Kidney capillary endothelial cell (primary cell): ENCODE measurements around the gene SF3B2.
A peak's percentile ranks its signal among the peaks of the same experiment; 100 is the strongest.
"Not testable (repeated sequence)": the region's sequence is repeated elsewhere in the genome, so short reads cannot be mapped to it uniquely, and the experiment has no call there.

Experiments
- DNase-seq: peaks from one replicate; pipeline ENCODE4 v3.0.0-alpha.2; 2018; ENCODE audit warnings: low spot score

SF3B2 gene

GRCh38 chr11:66111158-66111557, 59.0 kb downstream of the SF3B2 start:
- DNase-seq = no peak

GRCh38 chr11:66112041-66112491, 59.9 kb downstream of the SF3B2 start:
- DNase-seq = no peak

- peak; percentile 78 for DNase-seq
These were observed 60.7 kb downstream of the SF3B2 start for GRCh38 chr11:66112601-66113499.

DNA sequence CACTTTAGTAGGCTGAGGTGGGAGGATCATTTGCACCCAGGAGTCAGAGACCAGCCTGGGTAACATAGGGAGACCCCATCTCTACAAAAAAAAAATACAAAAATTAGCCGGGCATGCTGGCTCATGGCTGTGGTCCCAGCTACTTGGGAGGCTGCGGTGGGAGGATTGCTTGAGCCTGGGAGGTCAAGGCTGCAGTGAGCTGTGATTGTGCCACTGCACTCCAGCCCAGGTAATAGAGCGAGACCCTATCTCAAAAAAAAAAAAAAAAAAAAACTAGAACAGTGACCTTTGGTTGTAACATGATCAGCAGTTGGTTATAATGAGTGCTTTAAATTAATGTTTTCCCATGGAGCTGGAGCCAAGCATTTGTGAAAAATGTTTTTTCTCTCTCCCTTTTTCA, 62.8 kb downstream of the SF3B2 start:
- DNase-seq = not testable (repeated sequence)

GRCh38 chr11:66115638-66116301, 63.6 kb downstream of the SF3B2 start:
- no peak for DNase-seq

DNA sequence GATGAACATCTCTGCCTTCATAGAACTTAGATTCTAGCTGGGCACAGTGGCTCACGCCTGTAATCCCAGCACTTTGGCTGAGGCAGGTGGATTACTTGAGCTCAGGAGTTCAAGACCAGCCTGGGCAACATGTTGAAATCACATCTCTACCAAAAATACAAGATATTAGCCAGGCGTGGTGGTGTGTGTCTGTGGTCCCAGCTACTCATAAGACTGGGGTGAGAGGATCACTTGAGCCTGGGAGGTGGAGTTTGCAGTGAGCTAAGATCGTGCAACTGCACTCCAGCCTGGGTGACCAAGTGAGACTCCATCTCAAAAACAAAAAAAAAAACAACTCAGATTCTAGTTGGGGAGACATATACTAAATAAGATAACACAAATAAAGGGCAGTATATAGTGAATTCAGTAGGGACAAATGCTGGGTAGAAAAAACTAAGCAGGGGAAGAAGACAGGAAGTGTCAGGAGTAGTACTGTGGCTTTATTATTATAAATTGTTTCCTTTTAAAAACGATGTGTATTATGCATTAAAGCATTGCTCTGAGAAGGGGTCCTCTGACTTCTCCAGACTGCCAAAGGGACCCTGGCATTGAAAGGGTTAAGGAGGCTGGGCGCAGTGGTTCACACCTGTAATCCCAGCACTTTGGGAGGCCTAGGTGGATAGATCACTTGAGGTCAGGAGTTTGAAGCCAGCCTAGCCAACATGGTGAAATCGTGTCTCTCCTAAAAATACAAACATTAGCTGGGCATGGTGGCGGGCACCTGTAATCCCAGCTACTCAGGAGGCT, 64.6 kb downstream of the SF3B2 start:
- no peak for DNase-seq

DNA sequence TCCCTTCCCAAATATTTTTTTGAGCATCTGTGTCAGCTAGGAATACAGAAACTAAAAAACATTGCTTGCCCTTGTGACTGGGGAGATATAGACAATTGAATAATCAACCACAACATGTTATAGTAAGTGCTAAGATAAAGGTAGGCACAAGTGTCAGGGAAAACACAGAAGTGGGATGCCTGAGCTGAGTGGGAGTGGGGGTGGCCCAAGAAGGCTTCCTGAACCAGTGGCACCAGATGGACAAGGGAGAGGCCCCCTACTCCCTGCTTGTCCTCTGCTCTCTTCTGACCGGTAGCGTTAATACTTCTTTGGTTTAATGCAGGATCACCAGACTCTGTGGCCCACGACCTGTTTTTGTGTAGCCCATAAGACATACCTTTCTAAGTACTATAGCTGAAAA, 66.7 kb downstream of the SF3B2 start:
- DNase-seq = no peak
